GM18505 (cell line): ENCODE measurements around the gene PLEKHA8.

Experiments
- ATAC-seq: cut with Tn5 transposase; IDR thresholded peaks from one replicate; pipeline ENCODE4 v1.9.1; 2021; ENCODE audit not compliant: unreplicated experiment
- POLR2A ChIP-seq: IDR thresholded peaks from 4 replicates; pipeline ENCODE4 v1.6.1; 2011; ENCODE audit warnings: borderline replicate concordance; ENCODE audit not compliant: insufficient read depth, insufficient read length; ENCODE audit errors: extremely low read depth

PLEKHA8 gene

GRCh38 chr7:30160329-30160728 lies 132.1 kb downstream of the PLEKHA8 start:
- no peak for TF ChIP-seq POLR2A
- no peak for ATAC-seq

- TF ChIP-seq POLR2A = no peak
- no peak for ATAC-seq
Observed at GRCh38 chr7:30162133-30162532, 133.9 kb downstream of the PLEKHA8 start.

GRCh38 chr7:30162622-30163124 lies 134.5 kb downstream of the PLEKHA8 start:
- ATAC-seq = no peak

GRCh38 chr7:30163231-30163894 lies 135.2 kb downstream of the PLEKHA8 start:
- ATAC-seq = no peak
- TF ChIP-seq POLR2A = no peak

More at GRCh38 chr7:30162622-30163124, 134.5 kb downstream of the PLEKHA8 start:
- no peak for TF ChIP-seq POLR2A

- TF ChIP-seq POLR2A = no peak
- no peak for ATAC-seq
Observed at GRCh38 chr7:30164567-30164966, 136.4 kb downstream of the PLEKHA8 start.

- no peak for TF ChIP-seq POLR2A
- ATAC-seq = no peak
Observed at GRCh38 chr7:30165590-30165989, 137.4 kb downstream of the PLEKHA8 start.

GRCh38 chr7:30166155-30166840 lies 138.1 kb downstream of the PLEKHA8 start:
- no peak for ATAC-seq
- no peak for TF ChIP-seq POLR2A

- TF ChIP-seq POLR2A = no peak
- ATAC-seq = no peak
Observed at GRCh38 chr7:30166841-30167235, 138.6 kb downstream of the PLEKHA8 start.

GRCh38 chr7:30167901-30168300 lies 139.7 kb downstream of the PLEKHA8 start:
- ATAC-seq = no peak
- no peak for TF ChIP-seq POLR2A

- no peak for TF ChIP-seq POLR2A
- no peak for ATAC-seq
Observed at GRCh38 chr7:30168835-30169573, 140.8 kb downstream of the PLEKHA8 start.

- ATAC-seq = no peak
- no peak for TF ChIP-seq POLR2A
Observed at GRCh38 chr7:30169579-30169978, 141.4 kb downstream of the PLEKHA8 start.

GRCh38 chr7:30170476-30171205 lies 142.4 kb downstream of the PLEKHA8 start:
- no peak for TF ChIP-seq POLR2A
- no peak for ATAC-seq
